Adipose tissue (tissue), 3 donors: Measurements from ENCODE around the gene GNAI2. TPM values are rescaled to one million over a fixed set of nuclear protein-coding genes. Genes with fewer than 3 reads are reported as not detected.
A peak's percentile ranks its signal among the peaks of the same experiment; 100 is the strongest.
"Not testable (repeated sequence)": the region's sequence is repeated elsewhere in the genome, so short reads cannot be mapped to it uniquely, and the experiment has no call there.

Experiments
- H3K27ac ChIP-seq: one replicate; pipeline ENCODE4 v1.5.1; 2013; ENCODE audit warnings: low read depth, low read length
- WGBS, 3 donors: extraction: QIAGEN DNeasy Blood & Tissue Kit; methylation state at CpG; one replicate each; pipeline ENCODE4 v1.1.7; 2013; 5-methylcytosine and 5-hydroxymethylcytosine counted together
- polyA plus RNA-seq, 3 donors: library from polyadenylated mRNA; stranded (reverse); fragments of 200-250 nt; gene quantifications; one replicate each; pipeline ENCODE4 v1.2.3, GENCODE V29; 2013
- donor health status: healthy with polysubstance abuse.
- donor health status: Bipolar disorder and iron deficiency.
- donor health status: healthy.

The GNAI2 gene
- polyA plus RNA-seq, 3 donors: 53.4 to 242 (median 211) TPM

DNA sequence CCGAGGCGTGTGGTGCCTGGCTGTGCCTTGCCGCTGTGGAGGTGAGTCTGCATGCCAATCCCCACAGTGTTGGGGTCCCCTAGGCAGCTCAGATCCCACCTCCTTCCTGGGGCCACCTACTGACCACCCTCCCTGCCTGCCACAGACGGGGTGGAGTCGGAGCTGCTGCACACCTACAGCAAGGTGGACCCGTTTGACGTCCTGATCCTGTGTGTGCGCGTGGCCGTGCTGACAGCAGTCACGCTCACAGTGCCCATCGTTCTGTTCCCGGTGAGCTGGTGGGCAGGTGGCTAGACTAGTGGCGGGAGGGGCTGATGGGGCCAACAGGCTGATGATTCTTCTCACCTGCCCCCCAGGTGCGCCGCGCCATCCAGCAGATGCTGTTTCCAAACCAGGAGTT lies 17.6 kb upstream of the GNAI2 start:
- WGBS, 3 donors: 94 to 97% (median 97%) methylated on average over 17 of the region's 17 CpGs
- no peak overlapping the region for H3K27ac ChIP-seq

DNA sequence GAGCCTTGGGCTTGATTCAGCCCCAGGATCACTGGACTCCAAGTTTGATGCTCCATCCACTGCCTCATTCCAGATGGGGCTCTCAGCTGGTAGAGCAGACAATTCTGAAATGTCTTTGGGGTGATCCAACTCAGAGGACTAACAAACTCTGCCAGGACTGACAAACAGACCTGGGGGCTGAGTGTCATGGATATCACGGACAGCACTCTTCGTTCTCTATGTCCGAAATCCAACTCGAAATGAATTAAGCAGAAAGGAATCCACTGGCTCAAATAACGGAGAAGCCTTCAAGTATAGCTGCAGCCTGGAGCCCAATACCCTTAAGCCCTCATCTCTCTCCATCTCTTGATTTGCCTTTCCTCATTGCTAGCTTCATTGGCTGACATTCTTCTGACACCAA lies 16.7 kb upstream of the GNAI2 start:
- H3K27ac ChIP-seq: no peak overlapping the region
- WGBS, 3 donors: 89 to 92% (median 90%) methylated on average over 5 of the region's 5 CpGs

DNA sequence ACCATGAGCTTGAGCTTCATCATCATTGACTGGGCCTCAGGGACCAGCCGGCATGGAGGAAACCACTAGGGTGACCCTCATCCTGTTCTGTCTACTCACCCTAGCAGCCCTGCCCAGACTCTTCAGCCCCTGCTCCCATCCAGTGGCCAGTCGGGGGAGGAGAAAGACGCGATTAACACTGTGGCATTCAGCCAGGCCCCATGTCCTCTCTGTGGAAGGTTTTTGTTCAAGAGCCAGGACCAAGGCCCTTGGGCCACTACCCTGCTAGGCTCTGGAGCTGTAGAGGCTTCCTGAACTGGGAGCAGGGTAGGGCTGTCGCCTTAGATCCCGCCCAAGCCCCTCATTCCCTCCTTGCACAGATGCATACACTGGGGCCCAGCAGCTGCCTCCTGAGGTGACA lies 15.9 kb upstream of the GNAI2 start:
- WGBS, 3 donors: 58 to 66% (median 64%) methylated on average over 6 of the region's 6 CpGs

DNA sequence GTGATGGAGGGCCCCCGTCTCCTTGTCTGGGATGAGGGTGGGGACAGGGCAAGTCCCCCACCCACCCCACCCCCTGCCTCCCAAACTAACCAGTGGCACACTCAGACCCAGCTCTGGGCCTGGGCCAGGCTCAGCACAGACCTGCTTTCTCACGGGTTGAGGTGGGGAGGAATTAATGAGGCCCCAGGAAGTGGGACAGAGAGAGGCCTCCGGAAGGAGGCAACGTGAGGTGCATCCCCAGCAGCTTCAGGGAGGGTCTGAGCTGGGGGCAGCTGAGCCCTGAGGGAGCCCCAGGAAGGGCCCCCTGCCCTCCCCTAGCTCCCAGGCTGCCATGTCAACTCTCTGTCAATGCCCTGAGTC lies 15.0 kb upstream of the GNAI2 start:
- H3K27ac ChIP-seq: no peak overlapping the region
- 61 to 68% (median 65%) methylated on average over 4 of the region's 4 CpGs for WGBS, 3 donors

More for the DNA sequence above, 15.9 kb upstream of the GNAI2 start:
- no peak overlapping the region for H3K27ac ChIP-seq

DNA sequence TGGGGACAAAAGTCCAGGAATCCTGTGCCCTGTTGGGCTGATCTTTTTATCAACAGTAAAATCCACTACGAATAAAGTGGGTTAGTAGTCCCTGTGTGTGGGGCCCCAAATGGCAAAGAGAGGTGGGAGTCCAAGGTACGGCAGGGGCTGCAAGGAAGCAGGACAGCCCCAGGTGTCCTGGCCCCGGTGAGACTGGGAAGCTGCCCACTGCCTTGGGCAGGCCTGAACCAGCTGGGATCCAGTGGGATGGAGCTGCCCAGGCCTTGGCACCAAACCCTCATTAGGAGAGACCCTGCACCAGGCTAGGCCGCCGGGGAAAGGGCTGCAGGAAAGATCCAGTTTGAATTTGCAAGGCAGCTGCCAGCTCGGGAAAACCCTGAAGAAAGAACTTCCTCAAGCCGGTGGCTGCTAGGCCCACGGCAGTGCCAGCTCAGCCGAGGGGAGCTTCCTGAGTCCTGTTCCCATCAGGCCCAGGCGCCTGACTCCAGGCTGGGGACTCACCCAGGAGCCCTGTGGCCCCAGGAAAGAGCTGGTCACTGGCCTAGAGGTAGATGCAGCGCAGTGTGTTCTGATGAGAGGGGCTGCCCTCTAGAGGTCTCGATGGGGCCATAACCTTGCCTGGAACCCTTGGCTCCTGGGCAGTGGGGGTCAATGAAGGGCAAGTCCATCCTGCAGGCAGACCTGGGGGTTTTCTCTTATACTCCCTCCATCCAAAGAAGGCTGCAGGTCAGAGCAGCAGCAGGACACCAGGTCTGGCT lies 14.4 kb upstream of the GNAI2 start:
- WGBS, 3 donors: 43 to 67% (median 62%) methylated on average over 12 of the region's 12 CpGs

DNA sequence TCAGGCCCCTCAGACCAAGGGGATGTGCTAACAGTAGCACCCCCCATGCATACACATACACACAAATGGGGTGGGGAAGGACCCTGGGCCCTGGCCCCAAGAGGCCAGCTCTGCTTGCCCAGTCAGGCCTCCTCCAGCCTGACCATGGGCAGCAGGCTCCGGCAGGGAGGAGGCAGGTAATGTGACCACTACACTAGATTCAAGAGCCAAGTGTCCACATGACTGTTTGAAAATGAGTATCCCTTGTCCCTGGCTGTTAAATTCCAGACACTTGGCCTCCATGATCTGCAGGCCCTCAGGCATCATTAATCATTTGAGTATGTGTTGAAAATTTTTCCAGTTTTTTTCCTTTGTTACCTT lies 13.9 kb upstream of the GNAI2 start:
- no peak overlapping the region for H3K27ac ChIP-seq
- WGBS, 3 donors: 60 to 92% (median 86%) methylated on average over 1 of the region's 1 CpG

More for the DNA sequence above, 14.4 kb upstream of the GNAI2 start:
- H3K27ac ChIP-seq: no peak overlapping the region

DNA sequence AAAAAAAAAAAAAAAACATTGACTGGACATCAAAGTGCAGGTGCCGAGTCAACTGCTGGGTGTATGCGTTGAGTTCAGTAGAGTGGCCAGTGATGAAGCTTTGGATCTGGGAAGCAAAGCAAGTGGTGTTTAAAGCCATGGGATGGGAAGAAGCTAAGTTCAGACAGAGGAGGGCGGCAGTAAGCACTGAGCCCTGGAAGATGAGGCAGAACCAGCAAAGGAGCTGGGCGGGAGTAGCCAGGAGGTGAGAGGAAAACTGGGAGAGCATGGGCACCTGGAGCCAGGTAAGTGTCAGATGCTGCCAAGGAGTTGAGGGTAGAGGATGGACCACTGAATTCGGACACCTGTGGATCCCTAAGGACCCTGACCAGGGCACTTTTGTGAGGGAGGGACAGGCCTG lies 11.4 kb upstream of the GNAI2 start:
- WGBS, 3 donors: 76 to 78% (median 76%) methylated on average over 5 of the region's 5 CpGs

DNA sequence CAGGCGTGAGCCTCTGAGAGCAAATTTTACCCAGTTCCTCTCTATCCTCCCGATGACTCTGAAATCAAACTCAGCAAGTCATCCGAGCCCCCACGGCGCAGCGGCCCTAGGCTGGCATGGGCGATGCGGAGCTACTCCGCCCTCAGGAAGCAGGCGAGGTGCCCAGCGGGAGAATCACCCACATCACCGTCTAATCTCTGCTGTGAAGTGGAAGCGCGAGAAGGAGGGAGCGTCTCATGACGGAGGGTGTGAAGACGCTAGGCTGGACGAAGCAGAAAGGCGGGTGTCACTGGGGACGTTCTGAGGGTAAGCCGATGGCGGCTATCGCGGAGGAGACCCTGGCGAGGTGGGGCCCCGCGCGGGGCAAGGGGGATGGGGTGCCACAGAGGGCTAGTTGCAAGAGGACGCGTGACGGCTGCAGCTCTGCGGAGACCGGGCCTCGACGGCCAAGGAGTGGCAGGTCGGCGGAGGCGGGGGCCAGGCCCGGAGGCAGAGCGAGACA lies 9.1 kb upstream of the GNAI2 start:
- 0 to 2% (median 0%) methylated on average over 31 to 40 of the region's 40 CpGs for WGBS, 3 donors
- no peak overlapping the region for H3K27ac ChIP-seq

More for the DNA sequence above, 11.4 kb upstream of the GNAI2 start:
- H3K27ac ChIP-seq: no peak overlapping the region

DNA sequence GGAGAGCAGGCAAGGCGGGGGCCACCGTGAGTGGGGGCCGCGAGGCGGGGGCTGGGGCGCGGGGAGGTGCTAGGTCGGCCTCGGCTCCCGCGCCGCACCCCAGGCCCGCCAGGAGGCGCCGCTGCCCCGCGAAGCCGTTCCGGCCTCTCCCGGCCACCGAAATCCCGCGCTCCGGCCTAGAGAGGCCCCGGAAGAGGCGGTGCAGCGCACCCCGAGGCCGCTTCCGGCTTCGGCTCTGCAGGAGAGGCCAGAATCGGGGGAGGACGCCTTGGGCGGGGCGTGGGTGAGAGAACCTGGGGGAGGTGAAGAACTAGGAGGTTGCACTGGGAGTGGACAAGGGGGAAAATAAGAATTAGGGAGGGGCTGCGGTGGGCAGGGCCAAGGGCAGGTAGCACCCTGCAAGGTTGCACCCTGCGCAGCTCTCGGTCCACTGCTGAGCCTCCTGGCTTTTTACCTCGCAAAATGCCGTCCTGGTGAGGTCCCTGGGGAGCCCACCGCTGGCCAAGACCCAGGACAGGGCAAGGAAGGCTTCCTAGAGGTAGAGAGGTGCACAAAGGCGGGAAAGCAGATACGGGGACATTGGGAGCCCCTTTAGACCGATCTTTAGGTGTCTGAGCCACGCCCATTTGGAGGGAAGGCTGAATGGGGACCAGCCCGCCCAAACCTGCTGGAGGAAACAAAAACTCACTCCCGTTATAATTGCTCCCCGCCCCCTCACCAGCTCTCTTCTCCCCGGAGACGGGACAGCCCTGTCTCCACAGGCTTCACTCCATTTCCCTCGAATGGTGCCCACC lies 8.4 kb upstream of the GNAI2 start:
- 1 to 2% (median 1%) methylated on average over 37 to 51 of the region's 51 CpGs for WGBS, 3 donors
- no peak overlapping the region for H3K27ac ChIP-seq

DNA sequence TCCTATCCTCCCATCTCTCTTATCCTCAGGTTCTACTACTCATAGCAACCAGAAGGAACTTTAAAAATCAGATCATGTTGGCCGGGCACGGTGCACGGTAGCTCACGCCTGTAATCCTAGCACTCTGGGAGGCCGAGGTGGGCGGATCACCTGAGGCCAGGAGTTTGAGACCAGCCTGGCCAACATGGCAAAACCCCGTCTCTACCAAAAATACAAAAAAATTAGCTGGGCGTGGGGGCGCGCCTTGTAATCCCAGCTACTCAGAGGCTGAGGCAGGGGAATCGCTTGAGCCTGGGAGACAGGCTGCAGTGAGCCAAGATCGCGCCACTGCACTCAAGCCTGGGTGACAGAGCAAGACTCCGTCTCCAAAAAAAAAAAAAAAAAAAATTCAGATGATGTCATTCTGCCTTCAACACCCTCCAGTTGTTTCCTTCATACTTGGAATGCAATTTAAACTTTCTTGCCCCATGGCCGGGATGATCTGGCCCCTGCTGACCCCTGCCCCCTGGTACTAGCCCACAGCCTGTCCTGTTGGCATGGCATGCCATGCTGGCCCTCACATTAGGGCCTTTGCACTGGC lies 7.7 kb upstream of the GNAI2 start:
- H3K27ac ChIP-seq: not testable (repeated sequence)
- 47 to 57% (median 48%) methylated on average over 14 to 15 of the region's 15 CpGs for WGBS, 3 donors

DNA sequence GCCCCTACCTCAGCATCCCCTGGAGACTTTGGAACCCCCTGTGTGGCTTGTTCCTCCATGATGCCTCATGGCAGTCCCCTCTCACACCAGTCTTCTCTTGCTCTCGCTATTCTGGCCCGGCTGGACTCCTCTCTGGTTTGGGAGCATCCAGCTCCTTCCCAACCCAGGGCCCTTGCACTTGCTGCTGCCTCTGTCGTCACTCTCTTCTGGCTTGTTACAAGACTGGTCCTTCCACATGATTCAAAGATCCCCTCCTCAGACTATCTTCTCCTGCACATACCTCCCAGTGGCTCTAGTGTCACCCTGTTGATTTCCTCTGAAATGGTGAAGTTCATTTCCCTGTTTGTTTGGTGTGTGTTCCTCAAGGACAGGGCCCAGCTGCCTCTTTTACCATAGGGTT lies 6.5 kb upstream of the GNAI2 start:
- no peak overlapping the region for H3K27ac ChIP-seq

DNA sequence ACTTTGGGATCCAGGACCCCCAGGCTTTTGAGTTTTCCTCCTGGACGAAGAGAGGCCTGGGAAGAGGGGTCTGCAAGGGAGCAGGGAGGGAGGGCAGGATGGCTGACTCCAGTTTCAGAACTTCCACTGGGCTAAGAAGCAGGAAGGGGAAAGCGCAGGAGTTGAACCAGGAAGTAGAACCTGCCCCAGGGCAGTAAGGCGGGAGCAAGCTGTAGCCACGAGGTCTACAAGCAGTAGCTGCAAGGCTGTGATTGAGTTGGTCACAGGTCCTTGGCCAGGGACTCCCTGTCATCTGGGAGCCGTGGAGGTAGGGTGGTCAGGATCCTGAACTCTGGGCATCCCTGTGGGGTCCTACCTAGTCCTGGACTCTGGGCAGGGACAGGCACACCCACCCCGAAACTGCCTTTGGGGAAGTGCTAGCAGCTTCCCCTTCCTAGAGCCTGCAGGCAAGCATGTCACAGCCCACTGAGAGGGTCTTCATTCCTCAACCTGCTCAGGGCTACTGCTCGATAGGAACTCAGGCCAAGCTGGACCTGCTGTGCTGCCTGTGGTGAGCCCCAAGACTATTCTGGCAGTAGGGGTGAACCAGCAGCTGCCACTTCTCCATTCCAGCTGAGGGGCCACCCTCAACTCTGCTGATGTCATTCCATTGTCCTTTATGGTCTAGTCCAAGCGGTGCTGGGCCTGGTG lies 5.8 kb upstream of the GNAI2 start:
- 70 to 80% (median 71%) methylated on average over 8 of the region's 8 CpGs for WGBS, 3 donors
- H3K27ac ChIP-seq: no peak overlapping the region

More for the DNA sequence above, 6.5 kb upstream of the GNAI2 start:
- 87 to 97% (median 91%) methylated on average over 3 of the region's 3 CpGs for WGBS, 3 donors

DNA sequence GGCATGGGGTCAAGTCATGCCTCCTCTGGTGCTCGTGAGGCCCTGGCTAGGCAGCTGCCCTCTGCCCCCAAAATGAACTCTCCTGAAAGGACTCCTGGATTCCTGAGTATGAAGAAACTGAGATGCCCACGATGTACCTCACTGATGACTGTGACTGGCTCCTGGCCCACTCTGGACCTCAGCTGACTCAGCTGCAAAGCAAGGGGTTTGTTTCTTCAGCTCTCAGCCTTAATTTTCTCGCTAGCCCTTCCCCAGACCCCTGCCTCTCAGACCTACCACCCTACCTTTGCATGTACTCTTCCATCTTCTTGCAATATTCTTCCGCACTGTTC lies 5.2 kb upstream of the GNAI2 start:
- H3K27ac ChIP-seq: no peak overlapping the region

DNA sequence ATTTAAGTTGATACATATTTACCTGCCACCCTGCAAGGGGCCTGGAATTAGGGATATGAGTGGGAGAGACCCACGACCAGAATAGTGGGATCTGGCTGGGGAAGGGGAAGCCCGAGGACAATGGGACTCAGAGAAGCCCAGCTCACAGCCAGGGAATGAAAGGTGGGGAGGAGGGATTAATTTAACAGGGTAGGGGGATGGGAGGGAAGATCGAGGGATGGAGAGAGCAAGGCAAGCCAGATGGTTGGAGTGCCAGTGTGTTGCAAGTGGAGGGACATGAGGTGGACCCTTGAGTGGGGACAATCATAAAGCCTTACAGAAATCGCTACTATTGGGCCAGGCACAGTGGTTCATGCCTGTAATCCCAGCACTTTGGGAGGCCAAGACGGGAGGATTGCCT lies 4.4 kb upstream of the GNAI2 start:
- 76 to 85% (median 84%) methylated on average over 5 of the region's 5 CpGs for WGBS, 3 donors
- H3K27ac ChIP-seq: no peak overlapping the region

More for the DNA sequence above, 5.2 kb upstream of the GNAI2 start:
- WGBS, 3 donors: 80 to 88% (median 84%) methylated on average over 4 of the region's 4 CpGs

DNA sequence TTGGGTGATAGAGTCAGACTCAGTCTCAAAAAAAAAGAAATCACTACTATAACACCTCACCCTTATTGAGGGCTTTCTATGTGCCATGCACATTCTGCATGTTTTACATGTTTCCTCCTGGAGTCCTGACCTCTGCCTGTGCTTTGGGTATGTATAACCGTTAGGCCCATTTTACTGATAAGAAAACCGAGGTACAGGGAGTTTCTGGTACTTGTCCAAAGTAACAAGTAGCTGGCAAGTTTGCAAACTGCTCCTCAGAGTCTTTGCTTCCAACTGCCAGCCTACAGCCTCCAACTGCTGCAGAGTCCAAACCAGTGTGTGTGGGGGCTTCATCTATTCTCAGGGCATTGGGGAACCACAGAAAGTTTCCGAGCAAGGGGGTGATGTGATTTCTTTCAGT lies 3.7 kb upstream of the GNAI2 start:
- WGBS, 3 donors: 66 to 88% (median 75%) methylated on average over 3 of the region's 3 CpGs
- H3K27ac ChIP-seq: no peak overlapping the region

DNA sequence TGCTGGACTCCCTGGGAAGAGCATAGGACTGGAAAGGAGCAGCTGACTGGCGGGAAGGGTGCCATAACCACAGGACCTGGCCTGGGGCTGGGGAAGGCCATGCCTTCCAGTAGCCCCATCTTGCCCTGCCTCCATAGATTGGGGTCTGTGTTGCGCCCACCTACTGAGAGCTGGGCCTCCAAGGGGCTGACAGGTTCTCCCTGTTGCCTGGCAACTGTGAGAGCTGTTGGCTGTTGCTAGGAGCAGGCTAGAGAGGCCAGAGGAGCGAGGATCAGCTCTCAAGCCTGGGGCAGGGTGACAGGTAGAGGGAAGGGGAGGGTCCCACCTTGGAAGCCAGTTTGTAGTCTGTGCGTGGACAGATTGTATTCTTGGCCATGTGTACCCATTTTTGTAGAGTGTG lies 2.8 kb upstream of the GNAI2 start:
- WGBS, 3 donors: 89 to 97% (median 92%) methylated on average over 4 of the region's 4 CpGs
- no peak overlapping the region for H3K27ac ChIP-seq

DNA sequence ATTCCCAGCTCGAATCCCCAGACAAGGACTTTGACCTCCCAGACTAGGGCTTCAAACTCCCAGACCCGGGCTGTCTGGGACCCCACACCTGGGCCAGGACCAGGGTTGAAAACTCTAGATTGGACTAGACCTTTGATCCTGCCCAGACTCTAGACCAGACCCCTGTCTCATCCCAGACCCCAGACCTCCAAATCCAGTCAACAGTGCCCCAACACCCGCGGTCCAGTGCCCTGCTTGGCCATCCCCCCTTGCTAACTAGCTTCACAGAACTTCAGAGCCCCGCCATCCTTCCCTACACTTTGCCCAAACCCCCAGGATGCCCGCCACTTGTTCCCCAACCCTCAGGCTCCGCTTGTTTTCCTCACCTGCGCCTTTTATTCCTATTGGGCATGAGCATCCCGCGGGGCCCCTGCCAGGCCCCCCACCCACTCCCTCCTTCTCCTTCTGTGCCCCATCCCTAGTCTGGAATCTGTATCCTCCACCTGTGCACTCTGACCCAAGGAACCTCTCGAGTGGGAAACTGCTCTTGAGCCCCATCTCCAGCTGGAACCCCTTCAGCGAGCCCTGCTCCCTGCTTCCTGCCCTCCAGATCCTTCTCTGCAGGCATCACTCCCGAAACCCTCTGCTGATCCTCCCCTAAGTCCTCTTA lies 604 bp downstream of the GNAI2 start:
- 1 to 10% (median 2%) methylated on average over 13 of the region's 13 CpGs for WGBS, 3 donors

DNA sequence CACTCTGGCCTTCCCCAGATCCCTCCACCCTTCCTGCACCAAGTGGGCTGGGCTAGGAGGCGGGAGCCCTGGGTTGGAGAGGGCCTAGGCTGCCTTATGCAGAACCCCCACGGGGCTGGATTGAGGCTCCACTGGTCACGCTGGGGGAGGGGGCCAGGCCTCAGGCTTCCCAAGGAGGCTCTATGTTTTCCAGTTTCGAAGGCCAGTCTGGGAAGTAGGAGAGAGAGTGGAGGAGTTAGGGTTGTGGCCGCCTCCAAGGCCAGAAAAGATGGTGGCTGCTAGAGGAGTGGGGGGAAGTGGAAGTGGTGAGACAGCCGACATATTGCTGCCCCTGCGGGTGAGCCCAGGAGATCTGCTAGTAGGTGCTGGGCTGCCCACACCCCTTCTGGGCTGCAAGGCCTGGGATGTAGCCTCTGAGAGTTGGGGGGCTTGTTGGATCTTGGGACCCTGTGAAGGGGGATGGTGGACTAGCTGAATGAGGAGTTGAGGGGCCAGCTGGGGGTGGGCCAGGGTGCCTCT lies 1.2 kb downstream of the GNAI2 start:
- 1 to 27% (median 6%) methylated on average over 7 of the region's 7 CpGs for WGBS, 3 donors
- H3K27ac ChIP-seq: peak overlapping the region; percentile 62

More for the DNA sequence above, 604 bp downstream of the GNAI2 start:
- H3K27ac ChIP-seq: peak overlapping the region; percentile 38
